WTC11 (cell line): ENCODE data around the gene DISP3. TPM values are rescaled to one million over a fixed set of nuclear protein-coding genes. Genes with fewer than 3 reads are reported as not detected.
"Not testable (repeated sequence)": the region's sequence is repeated elsewhere in the genome, so short reads cannot be mapped to it uniquely, and the experiment has no call there.

Experiments
- ATAC-seq: fragments of 200-7000 bp; cut with Tn5 transposase; 2 replicates; pipeline ENCODE4 v1.10.0; 2021; ENCODE audit warnings: mild to moderate bottlenecking, moderate library complexity
- CTCF ChIA-PET: fragments of 300-600 bp; sonication (Branson Sonifier 250); formaldehyde crosslinking; loops from one replicate; lab custom pipeline; 2021; ENCODE audit warnings: antibody characterized with exemption; lab: Charles Lee
- POLR2A ChIA-PET: fragments of 350-600 bp; sonication (Branson Sonifier 250); formaldehyde crosslinking; loops from one replicate; lab custom pipeline; 2021; ENCODE audit warnings: antibody characterized with exemption; lab: Charles Lee
- DNase-seq: peaks from one replicate; pipeline ENCODE4 v3.0.0; 2021; ENCODE audit warnings: low spot score
- H3K27ac Mint-ChIP-seq: 2 replicates; pipeline ENCODE4 v1.8.0; 2021; ENCODE audit warnings: mixed read lengths
- H3K27me3 Mint-ChIP-seq: 2 replicates; pipeline ENCODE4 v1.8.0; 2021; ENCODE audit warnings: low read depth, mild to moderate bottlenecking, moderate library complexity, mixed read lengths
- H3K36me3 Mint-ChIP-seq: 2 replicates; pipeline ENCODE4 v1.8.0; 2021; ENCODE audit warnings: mixed read lengths
- H3K4me1 Mint-ChIP-seq: 2 replicates; pipeline ENCODE4 v1.8.0; 2022; ENCODE audit warnings: mixed read lengths
- H3K4me3 Mint-ChIP-seq: 2 replicates; pipeline ENCODE4 v1.8.0; 2021; ENCODE audit warnings: mild to moderate bottlenecking, moderate library complexity, mixed read lengths
- H3K9me3 Mint-ChIP-seq: 2 replicates; pipeline ENCODE4 v1.8.0; 2021; ENCODE audit warnings: mixed read lengths
- ARID4B ChIP-seq: sonication (generic); formaldehyde crosslinking; IDR thresholded peaks from 2 replicates; pipeline ENCODE4 v1.8.0; 2023; ENCODE audit warnings: missing genetic modification reagents, mild to moderate bottlenecking, borderline replicate concordance
- ATF1 ChIP-seq: sonication (generic); formaldehyde crosslinking; IDR thresholded peaks from 2 replicates; pipeline ENCODE4 v1.8.1; 2023; ENCODE audit warnings: mild to moderate bottlenecking, moderate library complexity, missing genetic modification reagents
- ELF4 ChIP-seq: sonication (generic); formaldehyde crosslinking; IDR thresholded peaks from 2 replicates; pipeline ENCODE4 v1.8.1; 2022; ENCODE audit warnings: low read depth, mild to moderate bottlenecking, moderate library complexity, missing genetic modification reagents
- EMX1 ChIP-seq: fragments of 250-450 bp; sonication (Bioruptor Pico); IDR thresholded peaks from 2 replicates; pipeline ENCODE4 v1.8.0; 2021; ENCODE audit warnings: mild to moderate bottlenecking
- FOXK1 ChIP-seq: sonication (generic); formaldehyde crosslinking; IDR thresholded peaks from 2 replicates; pipeline ENCODE4 v1.8.0; 2022; ENCODE audit warnings: mild to moderate bottlenecking, moderate library complexity, missing genetic modification reagents
- JAZF1 ChIP-seq: fragments of 250-450 bp; sonication (Bioruptor Pico); IDR thresholded peaks from 2 replicates; pipeline ENCODE4 v1.9.0; 2021; ENCODE audit warnings: moderate library complexity, mild to moderate bottlenecking, inconsistent platforms
- MXD4 ChIP-seq: fragments of 250-450 bp; sonication (Bioruptor Pico); IDR thresholded peaks from 2 replicates; pipeline ENCODE4 v1.8.0; 2021; ENCODE audit warnings: mild to moderate bottlenecking, moderate library complexity, borderline replicate concordance
- NFYB ChIP-seq: sonication (generic); formaldehyde crosslinking; conservative IDR thresholded peaks from 2 replicates; pipeline ENCODE4 v1.8.0; 2022; ENCODE audit warnings: low read depth, missing genetic modification reagents
- ZBTB21 ChIP-seq: sonication (generic); formaldehyde crosslinking; IDR thresholded peaks from 2 replicates; pipeline ENCODE4 v1.8.1; 2023; ENCODE audit warnings: mild to moderate bottlenecking, missing genetic modification reagents, borderline replicate concordance
- ZNF232 ChIP-seq: sonication (generic); formaldehyde crosslinking; IDR thresholded peaks from 2 replicates; pipeline ENCODE4 v1.8.0; 2022; ENCODE audit warnings: mild to moderate bottlenecking, missing genetic modification reagents
- ZNF263 ChIP-seq: sonication (generic); formaldehyde crosslinking; IDR thresholded peaks from 2 replicates; pipeline ENCODE4 v1.8.1; 2022; ENCODE audit warnings: low read depth, mild to moderate bottlenecking, moderate library complexity, missing genetic modification reagents
- ZNF532 ChIP-seq: fragments of 250-450 bp; sonication (Bioruptor Pico); IDR thresholded peaks from 2 replicates; pipeline ENCODE4 v1.9.0; 2021; ENCODE audit warnings: mild to moderate bottlenecking, borderline replicate concordance
- total RNA-seq: library from RNA; stranded (reverse); gene quantifications from 3 replicates; pipeline ENCODE4 v1.2.3, GENCODE V29; 2021
- TF ChIP-seq, protein P1 (sequence below): sonication (generic); formaldehyde crosslinking; IDR thresholded peaks from 2 replicates; pipeline ENCODE4 v1.8.0; 2022; ENCODE audit warnings: mild to moderate bottlenecking, missing genetic modification reagents
- TF ChIP-seq, protein P2 (sequence below): sonication (generic); formaldehyde crosslinking; IDR thresholded peaks from 2 replicates; pipeline ENCODE4 v1.8.1; 2022; ENCODE audit warnings: mild to moderate bottlenecking, missing genetic modification reagents, moderate library complexity, borderline replicate concordance
- TF ChIP-seq, protein P3 (sequence below): sonication (generic); formaldehyde crosslinking; IDR thresholded peaks from 2 replicates; pipeline ENCODE4 v1.8.0; 2022; ENCODE audit warnings: missing genetic modification reagents

DISP3 gene
- total RNA-seq, 1 experiment from 2014 or later, result 6.0 TPM

GRCh38 chr1:11579506-11579905 lies 100.6 kb downstream of the DISP3 start (continued):
- no peak for TF ChIP-seq NFYB (CRISPR knock-in tag)
- TF ChIP-seq FOXK1, result no peak
- TF ChIP-seq ZNF532 (CRISPR knock-in tag), result no peak

DNA sequence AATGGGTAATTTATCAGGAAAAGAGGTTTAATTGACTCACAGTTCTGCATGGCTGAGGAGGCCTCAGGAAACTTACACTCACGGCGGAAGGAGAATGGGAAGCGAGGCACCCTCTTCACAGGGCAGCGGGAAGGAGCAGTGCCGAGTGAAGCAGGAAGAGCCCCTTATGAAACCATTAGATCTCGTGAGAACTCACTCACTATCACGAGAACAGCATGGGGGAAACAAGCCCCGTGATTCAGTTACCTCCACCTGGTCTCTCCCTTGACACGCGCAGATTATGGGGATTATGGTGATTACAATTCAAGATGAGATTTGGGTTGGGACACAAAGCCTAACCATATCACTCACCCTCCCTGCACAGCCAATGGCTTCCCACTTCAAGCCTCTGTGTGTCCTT lies 101.1 kb downstream of the DISP3 start:
- ATAC-seq, DNase-seq, CTCF ChIA-PET, H3K27ac Mint-ChIP-seq, H3K27me3 Mint-ChIP-seq, H3K9me3 Mint-ChIP-seq, H3K36me3 Mint-ChIP-seq, POLR2A ChIA-PET, H3K4me1 Mint-ChIP-seq, H3K4me3 Mint-ChIP-seq: not testable (repeated sequence)

GRCh38 chr1:11581445-11581991 lies 102.6 kb downstream of the DISP3 start:
- CTCF ChIA-PET, result interaction anchor here (1.2 to 1.5 kb wide), 3 partner anchors 9 to 35 kb away, joined by 3 to 16 read pairs (median 4); no protein-coding TSS in a partner anchor
- ATAC-seq, result no peak
- no peak overlapping the region for H3K27ac Mint-ChIP-seq
- TF ChIP-seq MXD4 (CRISPR knock-in tag), result no peak
- TF ChIP-seq ZNF263 (CRISPR knock-in tag), result no peak
- no peak for TF ChIP-seq EMX1 (CRISPR knock-in tag)
- TF ChIP-seq, protein P1, sequence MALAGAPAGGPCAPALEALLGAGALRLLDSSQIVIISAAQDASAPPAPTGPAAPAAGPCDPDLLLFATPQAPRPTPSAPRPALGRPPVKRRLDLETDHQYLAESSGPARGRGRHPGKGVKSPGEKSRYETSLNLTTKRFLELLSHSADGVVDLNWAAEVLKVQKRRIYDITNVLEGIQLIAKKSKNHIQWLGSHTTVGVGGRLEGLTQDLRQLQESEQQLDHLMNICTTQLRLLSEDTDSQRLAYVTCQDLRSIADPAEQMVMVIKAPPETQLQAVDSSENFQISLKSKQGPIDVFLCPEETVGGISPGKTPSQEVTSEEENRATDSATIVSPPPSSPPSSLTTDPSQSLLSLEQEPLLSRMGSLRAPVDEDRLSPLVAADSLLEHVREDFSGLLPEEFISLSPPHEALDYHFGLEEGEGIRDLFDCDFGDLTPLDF (CRISPR knock-in tag), result no peak
- TF ChIP-seq ELF4 (CRISPR knock-in tag), result no peak
- TF ChIP-seq ATF1 (CRISPR knock-in tag), result no peak
- TF ChIP-seq, protein P2, sequence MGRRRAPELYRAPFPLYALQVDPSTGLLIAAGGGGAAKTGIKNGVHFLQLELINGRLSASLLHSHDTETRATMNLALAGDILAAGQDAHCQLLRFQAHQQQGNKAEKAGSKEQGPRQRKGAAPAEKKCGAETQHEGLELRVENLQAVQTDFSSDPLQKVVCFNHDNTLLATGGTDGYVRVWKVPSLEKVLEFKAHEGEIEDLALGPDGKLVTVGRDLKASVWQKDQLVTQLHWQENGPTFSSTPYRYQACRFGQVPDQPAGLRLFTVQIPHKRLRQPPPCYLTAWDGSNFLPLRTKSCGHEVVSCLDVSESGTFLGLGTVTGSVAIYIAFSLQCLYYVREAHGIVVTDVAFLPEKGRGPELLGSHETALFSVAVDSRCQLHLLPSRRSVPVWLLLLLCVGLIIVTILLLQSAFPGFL (CRISPR knock-in tag), result no peak
- no peak for TF ChIP-seq NFYB (CRISPR knock-in tag)
- no peak for TF ChIP-seq ZBTB21 (CRISPR knock-in tag)
- TF ChIP-seq ARID4B, result no peak
- TF ChIP-seq, protein P3, sequence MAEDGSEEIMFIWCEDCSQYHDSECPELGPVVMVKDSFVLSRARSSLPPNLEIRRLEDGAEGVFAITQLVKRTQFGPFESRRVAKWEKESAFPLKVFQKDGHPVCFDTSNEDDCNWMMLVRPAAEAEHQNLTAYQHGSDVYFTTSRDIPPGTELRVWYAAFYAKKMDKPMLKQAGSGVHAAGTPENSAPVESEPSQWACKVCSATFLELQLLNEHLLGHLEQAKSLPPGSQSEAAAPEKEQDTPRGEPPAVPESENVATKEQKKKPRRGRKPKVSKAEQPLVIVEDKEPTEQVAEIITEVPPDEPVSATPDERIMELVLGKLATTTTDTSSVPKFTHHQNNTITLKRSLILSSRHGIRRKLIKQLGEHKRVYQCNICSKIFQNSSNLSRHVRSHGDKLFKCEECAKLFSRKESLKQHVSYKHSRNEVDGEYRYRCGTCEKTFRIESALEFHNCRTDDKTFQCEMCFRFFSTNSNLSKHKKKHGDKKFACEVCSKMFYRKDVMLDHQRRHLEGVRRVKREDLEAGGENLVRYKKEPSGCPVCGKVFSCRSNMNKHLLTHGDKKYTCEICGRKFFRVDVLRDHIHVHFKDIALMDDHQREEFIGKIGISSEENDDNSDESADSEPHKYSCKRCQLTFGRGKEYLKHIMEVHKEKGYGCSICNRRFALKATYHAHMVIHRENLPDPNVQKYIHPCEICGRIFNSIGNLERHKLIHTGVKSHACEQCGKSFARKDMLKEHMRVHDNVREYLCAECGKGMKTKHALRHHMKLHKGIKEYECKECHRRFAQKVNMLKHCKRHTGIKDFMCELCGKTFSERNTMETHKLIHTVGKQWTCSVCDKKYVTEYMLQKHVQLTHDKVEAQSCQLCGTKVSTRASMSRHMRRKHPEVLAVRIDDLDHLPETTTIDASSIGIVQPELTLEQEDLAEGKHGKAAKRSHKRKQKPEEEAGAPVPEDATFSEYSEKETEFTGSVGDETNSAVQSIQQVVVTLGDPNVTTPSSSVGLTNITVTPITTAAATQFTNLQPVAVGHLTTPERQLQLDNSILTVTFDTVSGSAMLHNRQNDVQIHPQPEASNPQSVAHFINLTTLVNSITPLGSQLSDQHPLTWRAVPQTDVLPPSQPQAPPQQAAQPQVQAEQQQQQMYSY (CRISPR knock-in tag), result no peak
- TF ChIP-seq JAZF1 (CRISPR knock-in tag), result no peak
- TF ChIP-seq ZNF232 (CRISPR knock-in tag), result no peak

More at GRCh38 chr1:11581445-11581991, 102.6 kb downstream of the DISP3 start:
- Mint-ChIP-seq H3K4me1 (no peaks in the 10 kb centered on the region), H3K27me3 (peaks cover 1% of the 10 kb centered on the region; the same call in 1 of the 2 replicates), H3K9me3 (no peaks in the 10 kb centered on the region), H3K4me3 (no peak overlapping the region), H3K36me3 (no peaks in the 10 kb centered on the region)
- POLR2A ChIA-PET, result no interaction called here
- DNase-seq, result no peak
